Loucy (cell line): ENCODE measurements around the gene DAB1.

Experiments used
- H2AFZ ChIP-seq: fragments of 200-600 bp; sonication (generic); 2 replicates; pipeline ENCODE4 v1.6.0; 2016; ENCODE audit warnings: antibody characterized with exemption, mild to moderate bottlenecking, low read length, moderate library complexity
- H3F3A ChIP-seq: fragments of 200-600 bp; 2 replicates; pipeline ENCODE4 v1.6.0; 2016; ENCODE audit warnings: antibody characterized with exemption, low read depth, mild to moderate bottlenecking
- H3K27me3 ChIP-seq: fragments of 200-600 bp; sonication (generic); 2 replicates; pipeline ENCODE4 v1.6.1; 2014; ENCODE audit warnings: low read length, mild to moderate bottlenecking; ENCODE audit not compliant: insufficient read depth, poor library complexity, severe bottlenecking
- H3K36me3 ChIP-seq: fragments of 200-600 bp; sonication (generic); 2 replicates; pipeline ENCODE4 v1.6.1; 2016; ENCODE audit warnings: low read length; ENCODE audit not compliant: insufficient read depth
- H3K4me1 ChIP-seq: fragments of 200-600 bp; sonication (generic); 2 replicates; pipeline ENCODE4 v1.5.1; 2014; ENCODE audit warnings: low read length, mild to moderate bottlenecking; ENCODE audit not compliant: insufficient read depth, poor library complexity, severe bottlenecking
- H3K4me2 ChIP-seq: fragments of 200-600 bp; sonication (generic); 2 replicates; pipeline ENCODE4 v1.6.0; 2014; ENCODE audit warnings: antibody characterized with exemption, low read length, low read depth, mild to moderate bottlenecking; ENCODE audit not compliant: poor library complexity, severe bottlenecking
- H3K4me3 ChIP-seq: fragments of 200-600 bp; sonication (generic); 2 replicates; pipeline ENCODE4 v1.5.1; 2014; ENCODE audit warnings: low read length, mild to moderate bottlenecking, mixed read lengths; ENCODE audit not compliant: poor library complexity, severe bottlenecking
- H3K79me2 ChIP-seq: fragments of 200-600 bp; sonication (generic); 2 replicates; pipeline ENCODE4 v1.6.1; 2014; ENCODE audit warnings: low read length; ENCODE audit not compliant: insufficient read depth
- H3K9ac ChIP-seq: fragments of 200-600 bp; sonication (generic); 2 replicates; pipeline ENCODE4 v1.6.0; 2014; ENCODE audit warnings: mild to moderate bottlenecking, low read depth, low read length, moderate library complexity; ENCODE audit not compliant: poor library complexity, severe bottlenecking
- H3K9me2 ChIP-seq: fragments of 200-600 bp; sonication (generic); replicated peaks from 2 replicates; pipeline ENCODE4 v1.6.1; 2016; ENCODE audit warnings: low read depth, low read length, mixed read lengths
- H3K9me3 ChIP-seq: fragments of 200-600 bp; sonication (generic); 2 replicates; pipeline ENCODE4 v1.6.1; 2014; ENCODE audit warnings: mild to moderate bottlenecking, antibody characterized with exemption, low read length, low read depth; ENCODE audit not compliant: insufficient read depth
- H4K20me1 ChIP-seq: fragments of 200-600 bp; sonication (generic); 2 replicates; pipeline ENCODE4 v1.6.0; 2014; ENCODE audit warnings: antibody characterized with exemption, low read length, mild to moderate bottlenecking; ENCODE audit not compliant: insufficient read depth, poor library complexity, severe bottlenecking
- CTCF ChIP-seq: fragments of 200-600 bp; sonication (generic); conservative IDR thresholded peaks from 2 replicates; pipeline ENCODE4 v1.5.1; 2014; ENCODE audit warnings: mild to moderate bottlenecking, antibody characterized with exemption, low read length
- EZH2phosphoT487 ChIP-seq: fragments of 200-600 bp; IDR thresholded peaks from 2 replicates; pipeline ENCODE4 v1.6.1; 2018; ENCODE audit warnings: antibody characterized with exemption, mild to moderate bottlenecking, moderate library complexity, borderline replicate concordance

Gene DAB1

DNA sequence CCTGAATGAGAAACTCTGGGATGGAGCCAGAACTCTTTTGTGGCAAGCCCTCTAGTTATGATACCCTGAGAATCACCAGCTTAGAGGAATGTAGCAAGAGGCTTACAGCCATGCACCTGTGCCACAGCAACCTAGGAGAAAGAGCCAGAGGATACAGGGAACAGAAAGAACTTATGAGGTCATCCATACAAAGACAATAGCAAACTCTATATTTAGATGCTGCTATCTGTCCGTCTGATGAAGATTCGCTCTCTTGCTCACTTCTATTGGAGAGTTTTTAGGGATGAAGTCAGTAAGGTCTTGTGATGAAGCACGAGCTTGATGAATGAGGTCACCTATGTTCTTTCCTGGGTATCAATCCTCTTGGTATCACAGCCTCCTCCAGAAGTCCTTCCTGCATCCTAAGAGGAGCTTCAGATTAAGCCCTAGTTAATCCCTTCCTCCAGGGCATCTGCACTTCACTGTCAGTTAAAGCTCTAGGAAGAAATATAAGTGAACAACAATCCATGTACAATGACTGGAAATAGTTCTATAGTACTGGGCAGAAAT lies 185.6 kb downstream of the DAB1 start:
- H3K4me2 ChIP-seq: no peak overlapping the region
- peaks cover 4% of the 10 kb centered on the region for H3K4me1 ChIP-seq
- H3K4me3 ChIP-seq: no peak overlapping the region
- no peaks in the 10 kb centered on the region for H3K79me2 ChIP-seq
- H2AFZ ChIP-seq: no peak overlapping the region
- TF ChIP-seq CTCF (no peak), EZH2phosphoT487 (no peak)
- no peaks in the 10 kb centered on the region for H3K9me3 ChIP-seq
- no peak overlapping the region for H3K9ac ChIP-seq
- H3K36me3 ChIP-seq: no peaks in the 10 kb centered on the region
- no peaks in the 10 kb centered on the region for H3K27me3 ChIP-seq
- H4K20me1 ChIP-seq: no peaks in the 10 kb centered on the region
- no peaks in the 10 kb centered on the region for H3F3A ChIP-seq
- H3K9me2 ChIP-seq: no peaks in the 10 kb centered on the region

- no peak overlapping the region for H3K4me2 ChIP-seq
- no peaks in the 10 kb centered on the region for H3F3A ChIP-seq
- H4K20me1 ChIP-seq: no peaks in the 10 kb centered on the region
- H3K79me2 ChIP-seq: no peaks in the 10 kb centered on the region
- no peak overlapping the region for H3K9ac ChIP-seq
- H3K36me3 ChIP-seq: no peaks in the 10 kb centered on the region
- TF ChIP-seq CTCF (no peak), EZH2phosphoT487 (no peak)
- H3K27me3 ChIP-seq: no peaks in the 10 kb centered on the region
- H3K4me1 ChIP-seq: peaks cover 4% of the 10 kb centered on the region
- H3K9me2 ChIP-seq: no peaks in the 10 kb centered on the region
- H3K4me3 ChIP-seq: no peak overlapping the region
- no peaks in the 10 kb centered on the region for H3K9me3 ChIP-seq
- no peak overlapping the region for H2AFZ ChIP-seq
Measured at GRCh38 chr1:57235730-57236510, 187.9 kb downstream of the DAB1 start.

GRCh38 chr1:57234459-57234858 lies 189.4 kb downstream of the DAB1 start:
- no peaks in the 10 kb centered on the region for H3K9me3 ChIP-seq
- no peak overlapping the region for H3K4me3 ChIP-seq
- no peaks in the 10 kb centered on the region for H3K79me2 ChIP-seq
- H3K4me2 ChIP-seq: no peak overlapping the region
- no peaks in the 10 kb centered on the region for H3F3A ChIP-seq
- no peak for TF ChIP-seq CTCF
- TF ChIP-seq EZH2phosphoT487: no peak
- H3K27me3 ChIP-seq: no peaks in the 10 kb centered on the region
- no peak overlapping the region for H2AFZ ChIP-seq
- H4K20me1 ChIP-seq: no peaks in the 10 kb centered on the region
- no peaks in the 10 kb centered on the region for H3K36me3 ChIP-seq
- peaks cover 4% of the 10 kb centered on the region for H3K4me1 ChIP-seq
- H3K9ac ChIP-seq: no peak overlapping the region
- H3K9me2 ChIP-seq: no peaks in the 10 kb centered on the region
